Epithelial cell of esophagus (primary cell): Measurements from ENCODE around the gene UNC5C.

Source experiments
- DNase-seq: peaks from one replicate; pipeline ENCODE4 v3.0.0; 2010; ENCODE audit warnings: low read depth
- H3K4me3 ChIP-seq: 2 replicates; pipeline ENCODE4 v1.5.1; 2011; ENCODE audit warnings: mild to moderate bottlenecking, low read length, control low read depth
- CTCF ChIP-seq: IDR thresholded peaks from 2 replicates; pipeline ENCODE4 v1.5.1; 2011; ENCODE audit warnings: low read depth, mild to moderate bottlenecking, low read length, control low read depth, inconsistent platforms; ENCODE audit not compliant: insufficient read depth; ENCODE audit errors: missing control alignments

UNC5C gene

GRCh38 chr4:95505799-95506198, 43.0 kb downstream of the UNC5C start:
- no peak for TF ChIP-seq CTCF
- H3K4me3 ChIP-seq = no peak overlapping the region
- DNase-seq = no peak

- TF ChIP-seq CTCF = no peak
- H3K4me3 ChIP-seq = no peak overlapping the region
- DNase-seq = no peak
These were observed 43.6 kb downstream of the UNC5C start for GRCh38 chr4:95505151-95505550.

- no peak for DNase-seq
These were observed 44.3 kb downstream of the UNC5C start for GRCh38 chr4:95504501-95504900.

GRCh38 chr4:95500361-95500760, 48.4 kb downstream of the UNC5C start:
- H3K4me3 ChIP-seq = no peak overlapping the region
- no peak for TF ChIP-seq CTCF
- DNase-seq = no peak

More at GRCh38 chr4:95504501-95504900, 44.3 kb downstream of the UNC5C start:
- no peak for TF ChIP-seq CTCF
- no peak overlapping the region for H3K4me3 ChIP-seq

GRCh38 chr4:95499291-95499696, 49.5 kb downstream of the UNC5C start:
- no peak overlapping the region for H3K4me3 ChIP-seq
- DNase-seq = no peak
- TF ChIP-seq CTCF = no peak

- no peak for TF ChIP-seq CTCF
- no peak for DNase-seq
- H3K4me3 ChIP-seq = no peak overlapping the region
These were observed 54.6 kb downstream of the UNC5C start for GRCh38 chr4:95494186-95494585.

- no peak overlapping the region for H3K4me3 ChIP-seq
- no peak for DNase-seq
- TF ChIP-seq CTCF = no peak
These were observed 70.1 kb downstream of the UNC5C start for GRCh38 chr4:95478679-95479078.
